ENCODE data around the gene SLF1. TPM values are rescaled to one million over a fixed set of nuclear protein-coding genes. Genes with fewer than 3 reads are reported as not detected.

Gene SLF1
- total RNA-seq, 1 donor from 2014 or later = 17.0 TPM

GRCh38 chr5:94745786-94746730 is 127.6 kb downstream of the SLF1 start:
- TF ChIP-seq, protein P1, sequence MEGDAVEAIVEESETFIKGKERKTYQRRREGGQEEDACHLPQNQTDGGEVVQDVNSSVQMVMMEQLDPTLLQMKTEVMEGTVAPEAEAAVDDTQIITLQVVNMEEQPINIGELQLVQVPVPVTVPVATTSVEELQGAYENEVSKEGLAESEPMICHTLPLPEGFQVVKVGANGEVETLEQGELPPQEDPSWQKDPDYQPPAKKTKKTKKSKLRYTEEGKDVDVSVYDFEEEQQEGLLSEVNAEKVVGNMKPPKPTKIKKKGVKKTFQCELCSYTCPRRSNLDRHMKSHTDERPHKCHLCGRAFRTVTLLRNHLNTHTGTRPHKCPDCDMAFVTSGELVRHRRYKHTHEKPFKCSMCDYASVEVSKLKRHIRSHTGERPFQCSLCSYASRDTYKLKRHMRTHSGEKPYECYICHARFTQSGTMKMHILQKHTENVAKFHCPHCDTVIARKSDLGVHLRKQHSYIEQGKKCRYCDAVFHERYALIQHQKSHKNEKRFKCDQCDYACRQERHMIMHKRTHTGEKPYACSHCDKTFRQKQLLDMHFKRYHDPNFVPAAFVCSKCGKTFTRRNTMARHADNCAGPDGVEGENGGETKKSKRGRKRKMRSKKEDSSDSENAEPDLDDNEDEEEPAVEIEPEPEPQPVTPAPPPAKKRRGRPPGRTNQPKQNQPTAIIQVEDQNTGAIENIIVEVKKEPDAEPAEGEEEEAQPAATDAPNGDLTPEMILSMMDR (conservative IDR thresholded peaks at IDR 0.05) = no peak
- Mint-ChIP-seq H3K9me3 (peaks cover 7% of the 10 kb centered on the region), H3K4me1 (peaks cover 11% of the 10 kb centered on the region), H3K27ac (ENCODE audit: unreplicated experiment) (no peak overlapping the region), H3K36me3 (ENCODE audit: low read depth) (no peaks in the 10 kb centered on the region), H3K4me3 (no peak overlapping the region), H3K27me3 (ENCODE audit: low read depth) (no peaks in the 10 kb centered on the region)
- no peak for DNase-seq (ENCODE audit: low read depth, low spot score)

DNA sequence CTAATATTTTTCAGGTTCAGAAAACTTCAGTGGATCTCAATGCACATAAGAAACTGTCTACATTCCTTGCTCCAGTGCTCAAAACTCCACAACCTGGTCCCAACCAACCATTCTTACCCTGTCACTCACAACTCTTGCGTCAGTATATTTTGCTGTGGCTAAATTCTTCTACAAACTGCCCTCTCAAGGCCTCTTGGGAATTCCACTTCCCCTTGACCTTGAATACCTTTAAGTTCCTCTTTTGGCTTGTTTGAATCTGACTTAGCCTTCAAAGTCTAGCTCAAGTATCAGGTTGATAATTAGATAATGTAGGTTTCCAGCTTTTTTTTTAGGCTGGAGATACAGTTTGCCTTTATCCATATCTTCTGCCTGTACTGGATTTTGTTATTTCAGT is 128.3 kb downstream of the SLF1 start:
- no peak for DNase-seq (ENCODE audit: low read depth, low spot score)
- TF ChIP-seq, protein P1 (conservative IDR thresholded peaks at IDR 0.05) = no peak
- Mint-ChIP-seq H3K36me3 (ENCODE audit: low read depth) (no peaks in the 10 kb centered on the region), H3K9me3 (peaks cover 7% of the 10 kb centered on the region), H3K4me1 (peaks cover 18% of the 10 kb centered on the region), H3K4me3 (no peak overlapping the region), H3K27ac (ENCODE audit: unreplicated experiment) (no peak overlapping the region), H3K27me3 (ENCODE audit: low read depth) (no peaks in the 10 kb centered on the region)

Other genes starting within 250 kb of the SLF1 start
- gene KIAA0825, start 65 bp upstream of the SLF1 start, total RNA-seq = 3.4 and 3.5 TPM in 2 replicates

All from neural crest cell (in vitro differentiated cells).